ENCODE measurements around the gene NTN1.

GRCh38 chr17:9223531-9223930 lies 202.2 kb downstream of the NTN1 start:
- TF ChIP-seq POLR2A (IDR thresholded peaks at IDR 0.05) (no peak), CTCF (IDR thresholded peaks at IDR 0.05) (no peak)

Data from gastroesophageal sphincter (tissue), 3 donors.